ENCODE data around the gene NAT16.

DNA sequence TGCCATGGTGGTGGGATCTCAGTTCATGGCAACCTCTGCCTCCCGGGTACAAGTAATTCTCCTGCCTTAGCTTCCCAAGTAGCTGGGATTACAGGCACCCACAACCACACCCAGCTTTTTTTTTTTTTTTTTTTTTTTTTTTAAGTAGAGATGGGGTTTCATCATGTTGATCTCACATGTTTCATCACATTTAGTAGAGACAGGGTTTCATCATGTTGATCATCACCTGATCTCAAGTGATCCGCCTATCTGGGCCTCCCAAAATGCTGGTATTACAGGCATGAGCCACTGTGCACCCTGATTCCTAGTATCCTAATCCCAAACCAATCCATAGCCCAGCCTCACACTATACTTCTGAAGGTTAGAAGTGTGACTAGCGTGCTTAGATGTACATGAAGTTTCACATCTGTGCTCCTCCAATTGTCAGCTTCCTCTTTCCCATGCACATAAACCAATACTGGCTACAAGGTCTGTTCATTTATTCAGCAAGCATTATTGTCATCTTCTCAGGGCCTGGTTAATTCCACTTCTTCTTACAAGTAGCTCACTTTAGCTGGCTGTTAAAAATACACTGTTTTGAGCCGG, 6.8 kb upstream of the NAT16 start:
- TF ChIP-seq CTCF (IDR thresholded peaks at IDR 0.05) = no peak
- no peak for TF ChIP-seq EZH2phosphoT487 (IDR thresholded peaks at IDR 0.05)
- TF ChIP-seq EZH2 (IDR thresholded peaks at IDR 0.05) = no peak

Data from neural progenitor cell (in vitro differentiated cells).